ENCODE measurements around the gene SMIM31. TPM values are rescaled to one million over a fixed set of nuclear protein-coding genes. Genes with fewer than 3 reads are reported as not detected.

Gene SMIM31
- total RNA-seq, 1 donor from 2014 or later, result not detected

DNA sequence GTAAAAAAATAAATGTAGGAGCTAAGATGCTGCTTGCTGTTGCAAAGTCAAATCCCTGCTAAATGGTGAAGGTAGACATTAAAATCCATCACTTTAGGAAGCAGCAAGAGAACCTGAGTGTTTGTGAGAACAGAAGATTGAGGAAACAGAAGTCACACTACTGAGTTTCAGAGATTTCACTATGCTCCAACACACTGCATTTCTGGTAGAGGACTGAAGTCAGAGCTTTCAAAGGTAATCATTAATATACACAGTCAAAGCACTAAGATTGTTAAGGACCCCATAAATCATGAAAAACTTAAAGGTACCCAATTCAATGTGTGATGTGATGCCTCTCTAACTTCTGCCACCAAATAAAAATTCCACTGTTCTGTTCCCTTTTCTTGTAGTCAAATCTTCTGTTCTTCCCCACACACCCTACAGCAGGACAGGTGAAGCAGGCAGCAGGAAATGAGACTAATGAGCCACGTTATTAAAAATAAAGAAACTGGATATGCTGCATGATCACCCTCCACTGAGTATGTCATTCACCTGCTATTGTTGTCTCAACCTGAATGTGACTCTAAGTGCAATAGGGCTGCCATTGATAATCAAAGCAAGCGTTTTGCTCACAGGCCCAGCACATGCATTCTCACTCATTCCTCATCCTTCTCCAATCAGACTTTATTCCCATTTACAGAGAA lies 94.2 kb downstream of the SMIM31 start:
- no peak for DNase-seq (ENCODE audit: low spot score in 2 of 2, unreplicated experiment in 2 of 2)
- no peaks in the 10 kb centered on the region for H3K4me1 Mint-ChIP-seq
- H3K4me3 Mint-ChIP-seq, result no peak overlapping the region
- TF ChIP-seq, protein P1, sequence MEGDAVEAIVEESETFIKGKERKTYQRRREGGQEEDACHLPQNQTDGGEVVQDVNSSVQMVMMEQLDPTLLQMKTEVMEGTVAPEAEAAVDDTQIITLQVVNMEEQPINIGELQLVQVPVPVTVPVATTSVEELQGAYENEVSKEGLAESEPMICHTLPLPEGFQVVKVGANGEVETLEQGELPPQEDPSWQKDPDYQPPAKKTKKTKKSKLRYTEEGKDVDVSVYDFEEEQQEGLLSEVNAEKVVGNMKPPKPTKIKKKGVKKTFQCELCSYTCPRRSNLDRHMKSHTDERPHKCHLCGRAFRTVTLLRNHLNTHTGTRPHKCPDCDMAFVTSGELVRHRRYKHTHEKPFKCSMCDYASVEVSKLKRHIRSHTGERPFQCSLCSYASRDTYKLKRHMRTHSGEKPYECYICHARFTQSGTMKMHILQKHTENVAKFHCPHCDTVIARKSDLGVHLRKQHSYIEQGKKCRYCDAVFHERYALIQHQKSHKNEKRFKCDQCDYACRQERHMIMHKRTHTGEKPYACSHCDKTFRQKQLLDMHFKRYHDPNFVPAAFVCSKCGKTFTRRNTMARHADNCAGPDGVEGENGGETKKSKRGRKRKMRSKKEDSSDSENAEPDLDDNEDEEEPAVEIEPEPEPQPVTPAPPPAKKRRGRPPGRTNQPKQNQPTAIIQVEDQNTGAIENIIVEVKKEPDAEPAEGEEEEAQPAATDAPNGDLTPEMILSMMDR (IDR thresholded peaks at IDR 0.05; ENCODE audit: unreplicated experiment), result no peak
- no peaks in the 10 kb centered on the region for H3K36me3 Mint-ChIP-seq
- H3K27me3 Mint-ChIP-seq (ENCODE audit: low read depth), result no peaks in the 10 kb centered on the region
- H3K9me3 Mint-ChIP-seq, result peaks cover 4% of the 10 kb centered on the region
- no peak overlapping the region for H3K27ac Mint-ChIP-seq

Other genes with a start within 250 kb of the SMIM31 start
- gene APELA, start 123.0 kb downstream of the SMIM31 start, total RNA-seq, result 0.56 to 1.0 TPM (median 0.58 TPM) in 3 replicates
- gene TRIM61, start 223.5 kb downstream of the SMIM31 start, total RNA-seq, result 1.6 to 2.4 TPM (median 2.2 TPM) in 3 replicates